ENCODE measurements around the gene MAD1L1.

DNA sequence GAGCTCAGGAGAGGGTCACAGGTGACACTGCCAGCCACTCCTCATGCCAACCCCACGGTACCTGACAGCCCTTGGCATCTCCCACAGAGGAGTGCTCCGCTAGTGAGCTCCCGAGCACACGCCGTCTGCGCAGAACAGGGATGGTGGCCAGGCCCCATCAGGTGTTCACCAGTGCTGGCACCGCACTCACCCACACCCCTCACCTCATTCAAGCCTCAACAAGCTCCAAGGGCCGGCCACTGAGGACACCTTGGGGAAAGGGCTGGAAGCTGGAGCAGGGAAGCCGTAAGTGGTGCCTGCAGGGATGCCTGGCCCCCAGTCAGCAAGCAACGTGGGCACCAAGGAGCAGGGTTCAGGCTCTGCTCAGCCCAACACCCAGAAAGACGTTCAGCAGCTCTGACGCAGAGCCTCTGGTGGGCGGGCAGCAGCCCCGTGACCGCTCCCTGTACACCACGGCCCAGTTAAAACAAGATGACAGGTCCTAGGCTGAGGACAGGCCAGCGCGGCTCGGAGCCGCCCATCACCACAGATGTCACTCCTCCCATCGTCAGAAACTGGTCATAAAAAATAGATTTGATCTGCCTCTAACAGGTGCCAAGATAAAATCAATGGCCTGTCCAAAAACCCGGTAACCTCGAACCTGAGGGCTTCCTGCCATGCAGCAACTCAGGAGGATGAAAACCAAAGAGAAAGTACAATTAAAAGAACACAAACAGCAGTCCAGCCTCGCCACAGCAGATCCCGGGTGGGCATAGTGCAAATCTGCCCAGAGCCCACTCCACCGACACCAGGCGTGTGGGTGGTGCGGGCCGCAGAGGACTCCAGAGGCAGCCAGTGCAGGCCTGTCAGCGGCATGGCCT lies 275.9 kb downstream of the MAD1L1 start:
- TF ChIP-seq, protein P1, sequence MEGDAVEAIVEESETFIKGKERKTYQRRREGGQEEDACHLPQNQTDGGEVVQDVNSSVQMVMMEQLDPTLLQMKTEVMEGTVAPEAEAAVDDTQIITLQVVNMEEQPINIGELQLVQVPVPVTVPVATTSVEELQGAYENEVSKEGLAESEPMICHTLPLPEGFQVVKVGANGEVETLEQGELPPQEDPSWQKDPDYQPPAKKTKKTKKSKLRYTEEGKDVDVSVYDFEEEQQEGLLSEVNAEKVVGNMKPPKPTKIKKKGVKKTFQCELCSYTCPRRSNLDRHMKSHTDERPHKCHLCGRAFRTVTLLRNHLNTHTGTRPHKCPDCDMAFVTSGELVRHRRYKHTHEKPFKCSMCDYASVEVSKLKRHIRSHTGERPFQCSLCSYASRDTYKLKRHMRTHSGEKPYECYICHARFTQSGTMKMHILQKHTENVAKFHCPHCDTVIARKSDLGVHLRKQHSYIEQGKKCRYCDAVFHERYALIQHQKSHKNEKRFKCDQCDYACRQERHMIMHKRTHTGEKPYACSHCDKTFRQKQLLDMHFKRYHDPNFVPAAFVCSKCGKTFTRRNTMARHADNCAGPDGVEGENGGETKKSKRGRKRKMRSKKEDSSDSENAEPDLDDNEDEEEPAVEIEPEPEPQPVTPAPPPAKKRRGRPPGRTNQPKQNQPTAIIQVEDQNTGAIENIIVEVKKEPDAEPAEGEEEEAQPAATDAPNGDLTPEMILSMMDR (IDR thresholded peaks at IDR 0.05), result no peak
- no peak for TF ChIP-seq POLR2A (IDR thresholded peaks at IDR 0.05)
